ENCODE data around the gene GSTM3. TPM values are rescaled to one million over a fixed set of nuclear protein-coding genes. Genes with fewer than 3 reads are reported as not detected.

The GSTM3 gene
- total RNA-seq, 2 experiments from 2014 or later, result not detected

- intact Hi-C loops (cut with micrococcal nuclease; ENCODE audit: unreplicated experiment), result no loop called here
- no peak overlapping the region for H3K27ac ChIP-seq (ENCODE audit: low read depth, low read length, poor library complexity, severe bottlenecking)
- ChIA-PET CTCF (ENCODE audit: unreplicated experiment) (no interaction called here), POLR2A (no interaction called here)
- H3K4me1 ChIP-seq (ENCODE audit: insufficient read depth, low read length, poor library complexity, severe bottlenecking), result no peaks in the 10 kb centered on the region
- H3K79me2 ChIP-seq (ENCODE audit: insufficient read depth, low read depth, low read length), result no peaks in the 10 kb centered on the region
- DNase-seq (ENCODE audit: low spot score), result no peak
- H3K36me3 ChIP-seq (ENCODE audit: insufficient read depth, low read length), result no peaks in the 10 kb centered on the region
- no peaks in the 10 kb centered on the region for H3K9me3 ChIP-seq (ENCODE audit: low read length)
- TF ChIP-seq CTCF (conservative IDR thresholded peaks at IDR 0.05; ENCODE audit: low read length) (no peak), EZH2phosphoT487 (IDR thresholded peaks at IDR 0.05; ENCODE audit: borderline replicate concordance, low read depth, low read length) (no peak)
- BruUV-seq (replicated peaks), result no TSS peak
- H2AFZ ChIP-seq (ENCODE audit: low read length), result no peak overlapping the region
- no peak overlapping the region for H3K4me3 ChIP-seq (ENCODE audit: low read depth, low read length, poor library complexity, severe bottlenecking)
- no peak overlapping the region for H3K4me2 ChIP-seq (ENCODE audit: low read length)
- H3K9me2 ChIP-seq (ENCODE audit: insufficient read depth, low read length), result no peaks in the 10 kb centered on the region
- H4K20me1 ChIP-seq (ENCODE audit: insufficient read depth, low read length), result no peaks in the 10 kb centered on the region
Measured at GRCh38 chr1:109733236-109733870, 7.5 kb downstream of the GSTM3 start.

GRCh38 chr1:109732390-109732881 lies 8.4 kb downstream of the GSTM3 start:
- POLR2A ChIA-PET, result no interaction called here
- CTCF ChIA-PET (ENCODE audit: unreplicated experiment), result no interaction called here
- intact Hi-C loops (cut with micrococcal nuclease; ENCODE audit: unreplicated experiment), result no loop called here

More at GRCh38 chr1:109732390-109732881, 8.4 kb downstream of the GSTM3 start:
- BruUV-seq (replicated peaks), result no TSS peak
- Histone ChIP-seq H3K9me2 (ENCODE audit: insufficient read depth, low read length) (no peaks in the 10 kb centered on the region), H3K27ac (ENCODE audit: low read depth, low read length, poor library complexity, severe bottlenecking) (no peak overlapping the region), H3K9me3 (ENCODE audit: low read length) (no peaks in the 10 kb centered on the region), H4K20me1 (ENCODE audit: insufficient read depth, low read length) (no peaks in the 10 kb centered on the region), H3K36me3 (ENCODE audit: insufficient read depth, low read length) (no peaks in the 10 kb centered on the region), H3K4me2 (ENCODE audit: low read length) (no peak overlapping the region), H3K79me2 (ENCODE audit: insufficient read depth, low read depth, low read length) (no peaks in the 10 kb centered on the region), H3K4me1 (ENCODE audit: insufficient read depth, low read length, poor library complexity, severe bottlenecking) (no peaks in the 10 kb centered on the region), H3K4me3 (ENCODE audit: low read depth, low read length, poor library complexity, severe bottlenecking) (no peak overlapping the region), H2AFZ (ENCODE audit: low read length) (no peak overlapping the region)
- TF ChIP-seq EZH2phosphoT487 (IDR thresholded peaks at IDR 0.05; ENCODE audit: borderline replicate concordance, low read depth, low read length) (no peak), CTCF (conservative IDR thresholded peaks at IDR 0.05; ENCODE audit: low read length) (no peak)
- no peak for DNase-seq (ENCODE audit: low spot score)

Data from OCI-LY7 (cell line).